ENCODE measurements around the gene PDIK1L.

GRCh38 chr1:26153966-26154532, 42.4 kb downstream of the PDIK1L start:
- TF ChIP-seq GATA3 (IDR thresholded peaks at IDR 0.05; ENCODE audit: low read depth, low read length), result no peak
- TF ChIP-seq GATA2 (IDR thresholded peaks at IDR 0.05; ENCODE audit: low read depth, low read length), result no peak
